RWPE1 (cell line): ENCODE measurements around the gene DLGAP3.

Experiments used
- CTCF ChIA-PET: fragments of 350-600 bp; sonication (Branson Sonifier 250); formaldehyde crosslinking; extraction: SDS; loops from one replicate; lab custom pipeline; 2021; lab: Yijun Ruan, JAX
- POLR2A ChIA-PET: fragments of 400-600 bp; formaldehyde crosslinking; extraction: SDS; loops from one replicate; lab custom pipeline; 2020; ENCODE audit warnings: antibody characterized with exemption; ENCODE audit not compliant: low non-redundant PET; lab: Yijun Ruan, JAX
- DNase-seq: peaks from one replicate; pipeline ENCODE4 v3.0.0; 2012; ENCODE audit warnings: low spot score
- H3K27ac ChIP-seq: fragments of 450-650 bp; 2 replicates; pipeline ENCODE4 v1.5.1; 2017
- CTCF ChIP-seq: fragments of 450-650 bp; conservative IDR thresholded peaks from 2 replicates; pipeline ENCODE4 v1.5.1; 2017; ENCODE audit warnings: low read depth, mild to moderate bottlenecking

Gene DLGAP3

GRCh38 chr1:34872133-34872503 is 57.3 kb downstream of the DLGAP3 start:
- DNase-seq, result no peak
- POLR2A ChIA-PET, result no interaction called here
- no peak for TF ChIP-seq CTCF
- CTCF ChIA-PET, result no interaction called here
- no peak overlapping the region for H3K27ac ChIP-seq

- no peak overlapping the region for H3K27ac ChIP-seq
- POLR2A ChIA-PET, result no interaction called here
- TF ChIP-seq CTCF, result no peak
- CTCF ChIA-PET, result interaction anchor here (0.6 kb wide), 2 partner anchors 326 to 856 kb away, joined by 3 to 4 read pairs; no protein-coding TSS in a partner anchor
- DNase-seq, result no peak
Observed at GRCh38 chr1:34871443-34872132, 57.9 kb downstream of the DLGAP3 start.

GRCh38 chr1:34870395-34870794 is 59.1 kb downstream of the DLGAP3 start:
- ChIA-PET CTCF (interaction anchor here (1.0 kb wide), 1 partner anchor 11 kb away, joined by 3 read pairs; the partner anchor contains the start of gene SMIM12), POLR2A (no interaction called here)
- no peak overlapping the region for H3K27ac ChIP-seq
- no peak for TF ChIP-seq CTCF
- no peak for DNase-seq

GRCh38 chr1:34869760-34870159 is 59.7 kb downstream of the DLGAP3 start:
- no peak for DNase-seq
- no peak for TF ChIP-seq CTCF
- ChIA-PET CTCF (interaction anchor here (1.0 kb wide), 1 partner anchor 10 kb away, joined by 3 read pairs; the partner anchor contains the start of gene SMIM12), POLR2A (interaction anchor here (1.2 kb wide), 1 partner anchor 10 kb away, joined by 5 read pairs; the partner anchor contains the start of gene SMIM12)
- H3K27ac ChIP-seq, result no peak overlapping the region

- POLR2A ChIA-PET, result interaction anchor here (1.2 kb wide), 1 partner anchor 9 kb away, joined by 5 read pairs; the partner anchor contains the start of gene SMIM12
- no peak overlapping the region for H3K27ac ChIP-seq
- CTCF ChIA-PET, result interaction anchor here (1.3 kb wide), 1 partner anchor 9 kb away, joined by 6 read pairs; the partner anchor contains the start of gene SMIM12
- no peak for TF ChIP-seq CTCF
- no peak for DNase-seq
Observed at GRCh38 chr1:34868230-34869049, 61.0 kb downstream of the DLGAP3 start.

- DNase-seq, result no peak
- POLR2A ChIA-PET, result no interaction called here
- CTCF ChIA-PET, result interaction anchor here (0.7 to 1.3 kb wide), 2 partner anchors 80 to 403 kb away, joined by 4 to 5 read pairs; no protein-coding TSS in a partner anchor
- H3K27ac ChIP-seq, result no peak overlapping the region
- no peak for TF ChIP-seq CTCF
Observed at GRCh38 chr1:34867415-34867814, 62.0 kb downstream of the DLGAP3 start.
